Medulla oblongata (tissue), 1 donor: ENCODE measurements around the gene AFAP1.

ENCODE experiments used
- DNase-seq: peaks from one replicate; pipeline ENCODE4 v3.0.0-alpha.2; 2015; ENCODE audit errors: extremely low spot score

The AFAP1 gene

DNA sequence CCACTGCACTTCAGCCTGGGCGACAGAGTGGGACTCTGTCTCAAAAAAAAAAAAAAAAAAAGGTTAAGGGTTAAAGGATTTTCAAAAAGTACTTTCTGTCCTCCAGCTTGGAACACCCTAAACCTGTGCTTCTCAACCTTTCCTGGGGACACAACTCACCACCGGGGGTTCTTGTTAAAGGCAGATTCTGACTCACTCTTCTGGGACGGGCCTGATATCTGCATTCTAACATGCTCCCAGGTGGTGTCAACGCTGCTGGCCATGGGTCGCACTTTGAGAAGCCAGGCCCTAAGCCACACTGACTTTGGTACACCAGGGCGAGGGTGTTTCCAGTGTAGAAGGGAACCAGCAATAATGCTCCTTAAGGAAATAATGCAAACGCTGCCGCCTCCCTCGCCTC, 46.1 kb downstream of the AFAP1 start:
- no peak for DNase-seq

- DNase-seq, result no peak
Observed at GRCh38 chr4:7892212-7893019, 47.2 kb downstream of the AFAP1 start.

DNA sequence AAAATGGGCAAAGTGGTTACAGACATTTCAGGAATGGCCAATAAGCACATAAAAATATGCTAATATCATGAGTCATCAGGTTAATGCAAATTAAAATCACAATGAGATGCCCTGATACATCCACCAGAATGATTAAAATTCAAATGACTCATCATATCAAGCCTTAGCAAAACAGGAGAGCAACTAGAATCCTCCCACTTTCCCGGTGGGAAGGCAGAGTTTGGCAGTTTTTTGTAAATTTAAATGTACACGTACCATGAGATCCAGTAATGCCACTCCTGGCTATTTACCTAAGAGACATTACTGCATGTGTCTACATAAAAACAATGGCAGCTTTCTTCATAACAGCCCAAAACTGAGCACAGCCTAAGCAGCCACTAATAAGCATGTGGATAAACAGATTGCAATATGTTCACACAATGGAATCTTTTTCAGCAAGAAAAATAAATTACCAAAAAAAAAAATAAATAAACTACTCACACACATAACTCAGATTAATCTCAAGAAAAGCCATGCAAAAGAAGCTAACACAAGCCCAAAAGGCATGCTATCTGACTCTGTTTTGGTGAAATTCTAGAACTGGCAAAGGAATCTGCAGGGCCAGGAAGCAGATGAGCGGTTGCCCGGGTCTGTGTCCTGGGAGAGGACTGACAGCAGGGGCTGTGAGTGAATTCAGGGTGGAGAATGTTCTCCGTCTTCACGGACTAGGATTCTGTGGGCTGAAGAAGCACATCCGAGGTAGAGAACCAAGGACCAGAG, 48.8 kb downstream of the AFAP1 start:
- no peak for DNase-seq

- no peak for DNase-seq
Observed at GRCh38 chr4:7887436-7887835, 52.2 kb downstream of the AFAP1 start.

DNA sequence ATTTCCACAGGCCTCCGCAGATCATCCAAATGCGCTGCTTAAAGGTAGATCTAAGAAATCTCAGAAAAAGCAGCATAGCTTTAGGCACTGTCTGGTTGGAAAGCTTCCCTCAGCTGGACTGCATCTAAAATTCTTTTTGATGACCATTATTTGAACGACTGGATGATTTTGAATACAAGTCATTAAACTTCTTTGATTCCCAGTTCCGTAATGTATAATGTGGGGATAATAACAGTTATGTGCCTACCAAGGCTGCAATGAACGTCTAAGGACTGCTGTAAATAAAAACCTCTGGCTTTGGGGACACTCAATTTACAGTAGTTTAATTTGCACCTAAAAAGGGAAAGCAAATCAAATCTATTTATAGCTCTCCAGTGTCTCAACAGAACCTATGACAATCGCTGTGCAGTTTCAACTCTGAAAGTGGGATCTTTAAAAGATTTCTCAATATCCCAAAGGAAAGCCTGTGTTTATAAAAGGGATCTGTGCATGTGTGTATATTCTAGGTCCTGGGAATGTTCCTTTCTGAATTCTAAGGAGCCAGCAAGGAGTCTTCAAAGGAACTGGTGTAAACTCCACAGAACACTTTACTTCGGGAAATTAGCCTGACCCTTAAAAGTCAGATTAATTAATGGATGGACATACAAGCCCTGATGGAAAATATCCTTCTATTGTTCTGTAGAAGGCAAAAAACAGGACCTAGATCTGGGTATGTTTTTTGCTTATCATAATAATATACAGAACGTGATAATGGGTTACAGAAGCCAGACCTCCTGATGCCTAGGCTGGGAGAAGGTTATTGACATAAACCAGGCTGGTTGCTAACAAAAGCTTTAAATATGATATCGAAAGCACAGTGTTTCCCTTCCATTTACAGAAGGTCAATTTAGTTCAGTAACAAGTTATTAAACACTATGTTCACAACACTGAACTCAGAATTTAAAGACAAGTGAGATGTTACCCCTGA, 53.4 kb downstream of the AFAP1 start:
- no peak for DNase-seq

DNA sequence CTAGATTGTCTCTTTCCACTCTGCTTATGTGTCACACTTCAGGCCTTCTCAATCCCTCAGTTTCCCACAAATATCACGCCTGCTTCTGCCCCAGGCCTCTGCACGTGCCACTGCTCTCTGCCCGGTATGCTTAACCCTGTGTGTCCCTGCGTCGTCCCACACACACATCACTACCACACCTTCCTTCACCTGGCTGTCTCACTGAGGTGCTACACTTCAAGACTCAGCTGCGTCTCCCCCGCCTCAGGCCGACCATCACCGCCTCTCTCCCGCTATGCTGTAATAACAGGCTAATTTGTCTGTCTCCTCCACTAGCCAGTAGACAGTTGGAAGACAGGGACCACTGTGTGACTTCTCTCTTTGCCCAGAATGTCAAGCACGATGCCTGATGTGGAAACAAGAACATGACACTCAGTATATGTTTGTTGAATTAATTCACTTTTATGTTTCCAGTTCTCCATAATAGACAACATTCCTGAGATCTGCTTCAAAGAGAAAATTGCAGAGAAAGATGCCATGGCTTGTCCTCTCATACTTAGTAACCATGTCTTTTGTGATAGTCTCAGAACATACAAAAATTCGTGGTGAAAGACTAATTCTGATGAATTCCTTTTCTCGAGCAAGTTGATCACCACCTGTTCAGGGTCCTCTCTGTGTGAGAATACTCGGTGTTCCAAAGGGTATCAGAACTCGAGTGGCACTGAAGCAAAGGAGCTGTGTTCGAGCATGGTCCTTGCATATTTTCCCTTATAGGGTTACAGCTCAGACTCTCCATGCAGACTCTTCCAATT, 54.2 kb downstream of the AFAP1 start:
- no peak for DNase-seq

DNA sequence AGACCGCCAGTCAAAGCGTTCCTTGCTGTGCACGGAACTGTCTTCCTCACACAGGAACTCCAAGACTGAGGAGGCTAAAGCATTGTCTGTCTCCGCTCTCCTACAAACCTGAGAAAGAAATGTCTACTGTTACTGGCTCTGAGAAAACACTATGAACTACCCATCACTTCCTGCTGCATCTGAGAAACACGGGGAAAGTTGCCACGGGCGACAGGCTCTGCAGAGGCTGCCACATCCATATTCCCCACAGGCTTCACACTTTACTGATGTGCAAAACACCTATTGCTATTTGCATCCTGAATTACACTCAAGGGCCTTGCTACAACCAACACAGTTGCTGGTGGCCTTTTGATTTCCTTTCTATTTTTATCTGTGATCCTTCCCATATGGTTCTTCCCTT, 59.0 kb downstream of the AFAP1 start:
- DNase-seq, result no peak

GRCh38 chr4:7879127-7879526, 60.5 kb downstream of the AFAP1 start:
- DNase-seq, result no peak

GRCh38 chr4:7878323-7878722, 61.3 kb downstream of the AFAP1 start:
- DNase-seq, result no peak

DNA sequence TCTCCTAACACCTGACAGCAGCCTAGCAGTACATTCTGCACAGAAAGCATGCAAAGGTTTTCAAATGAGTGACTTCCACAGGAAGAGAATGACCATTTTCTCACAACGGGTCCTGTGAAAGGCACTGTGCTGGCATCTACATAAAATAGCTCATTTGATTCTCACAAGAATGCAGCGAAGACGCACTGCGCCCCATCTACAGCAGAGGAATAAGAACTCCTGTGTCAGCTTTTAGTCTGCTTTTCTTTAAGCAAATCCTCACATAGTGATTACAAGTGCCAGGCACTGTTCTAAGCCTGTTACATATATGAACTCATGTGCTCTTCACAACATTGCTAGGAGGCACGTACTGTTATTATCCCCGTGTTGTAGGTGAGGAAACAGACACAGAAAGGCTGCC, 62.5 kb downstream of the AFAP1 start:
- no peak for DNase-seq

DNA sequence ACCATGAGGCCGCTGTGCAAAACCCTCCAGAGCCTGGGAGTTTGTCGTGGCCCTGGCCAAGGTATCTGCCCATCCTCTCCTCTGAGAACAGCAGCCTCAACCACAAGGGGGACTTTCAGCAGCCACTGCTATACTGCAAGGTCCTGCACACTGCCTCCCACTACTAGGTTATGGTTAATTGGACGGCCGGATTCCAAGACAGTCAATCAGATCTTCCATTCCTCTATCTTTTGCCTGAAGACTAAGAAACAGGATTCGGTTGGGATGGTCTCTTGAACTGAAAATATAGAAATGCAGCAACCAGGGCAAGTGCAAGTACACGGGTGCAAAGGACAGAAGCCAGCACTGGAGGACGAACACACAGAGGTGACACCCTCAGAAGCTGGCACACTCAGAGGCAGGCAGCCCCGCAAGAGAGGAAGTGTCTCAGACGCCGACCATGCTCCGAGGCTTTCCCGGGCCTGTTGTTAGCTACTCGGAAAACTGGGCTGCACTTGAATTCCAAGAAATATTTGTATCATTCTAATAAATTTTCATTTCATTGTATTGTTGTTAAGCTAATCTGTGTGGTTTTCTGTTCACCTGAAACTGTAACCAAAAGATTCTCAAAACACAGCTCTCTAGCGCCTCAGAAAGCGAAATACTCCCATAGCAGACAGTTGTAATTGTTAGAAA, 63.3 kb downstream of the AFAP1 start:
- no peak for DNase-seq

GRCh38 chr4:7874838-7875237, 64.8 kb downstream of the AFAP1 start:
- DNase-seq, result no peak

GRCh38 chr4:7873881-7874280, 65.8 kb downstream of the AFAP1 start:
- no peak for DNase-seq

GRCh38 chr4:7872264-7872771, 67.3 kb downstream of the AFAP1 start:
- DNase-seq, result peak; percentile 54

DNA sequence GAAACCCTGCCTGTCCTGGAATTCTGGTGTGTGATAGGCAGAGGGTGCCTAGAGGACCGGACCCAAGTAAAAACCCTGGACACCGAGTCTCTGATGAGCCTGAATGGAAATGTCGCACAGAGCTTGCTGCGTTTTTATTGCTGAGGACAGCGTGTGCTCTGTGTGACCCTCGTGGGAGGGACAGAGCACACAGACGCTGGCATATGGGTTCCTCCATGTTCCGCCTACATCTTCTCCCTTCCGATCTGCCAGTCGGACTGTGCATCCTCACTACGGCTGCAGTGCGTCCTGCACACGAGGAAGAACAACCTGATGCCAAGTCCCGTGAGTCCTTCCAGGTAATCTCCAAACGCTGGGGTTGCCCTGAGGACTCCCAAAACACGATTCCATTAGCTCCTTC, 68.3 kb downstream of the AFAP1 start:
- DNase-seq, result no peak

DNA sequence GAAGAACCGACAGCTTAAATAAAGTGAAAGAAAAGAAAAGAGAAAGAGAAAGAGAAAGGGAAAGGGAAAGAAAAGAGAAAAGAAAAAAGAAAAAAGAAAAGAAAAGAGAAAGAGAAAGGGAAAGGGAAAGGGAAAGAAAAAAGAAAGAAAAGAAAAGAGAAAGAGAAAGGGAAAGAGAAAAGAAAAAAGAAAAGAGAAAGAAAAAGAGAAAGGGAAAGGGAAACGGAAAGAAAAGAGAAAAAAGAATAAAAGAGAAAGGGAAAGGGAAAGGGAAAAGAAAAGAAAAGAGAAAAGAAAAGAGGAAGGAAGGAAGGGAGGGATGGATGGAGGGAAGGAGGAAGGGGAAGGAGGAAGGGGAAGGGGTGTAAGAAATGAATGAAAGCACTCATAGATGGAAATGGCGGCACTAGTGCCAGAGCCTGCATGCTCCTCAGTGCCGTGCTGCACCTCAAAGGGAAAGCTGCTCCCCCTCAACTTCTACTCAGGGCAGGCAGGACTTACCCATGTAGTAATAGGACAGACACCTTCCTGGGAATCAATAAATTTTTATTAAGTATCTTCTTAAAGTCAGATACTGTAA, 70.7 kb downstream of the AFAP1 start:
- no peak for DNase-seq

GRCh38 chr4:7868436-7868775, 71.3 kb downstream of the AFAP1 start:
- DNase-seq, result no peak

GRCh38 chr4:7867701-7868435, 71.8 kb downstream of the AFAP1 start:
- DNase-seq, result no peak

DNA sequence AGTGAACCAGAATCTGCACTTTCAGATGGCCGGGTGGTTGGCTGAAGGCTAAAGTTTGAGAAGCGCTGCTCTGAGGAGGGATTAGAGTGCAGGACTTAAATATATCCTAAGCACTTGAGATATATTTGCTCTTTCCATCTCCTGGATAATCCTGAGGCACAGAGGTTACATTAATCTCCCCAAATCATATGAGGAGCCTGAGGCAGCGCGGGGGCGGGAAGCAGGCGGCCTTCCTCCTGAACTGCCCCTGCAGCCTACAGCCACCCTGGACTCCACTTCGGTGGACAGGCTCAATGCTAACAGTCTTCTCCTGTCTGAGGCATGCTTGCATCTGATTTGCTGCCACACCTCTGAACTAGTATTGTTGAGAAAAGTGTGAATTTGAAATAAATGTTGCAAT, 72.5 kb downstream of the AFAP1 start:
- no peak for DNase-seq

DNA sequence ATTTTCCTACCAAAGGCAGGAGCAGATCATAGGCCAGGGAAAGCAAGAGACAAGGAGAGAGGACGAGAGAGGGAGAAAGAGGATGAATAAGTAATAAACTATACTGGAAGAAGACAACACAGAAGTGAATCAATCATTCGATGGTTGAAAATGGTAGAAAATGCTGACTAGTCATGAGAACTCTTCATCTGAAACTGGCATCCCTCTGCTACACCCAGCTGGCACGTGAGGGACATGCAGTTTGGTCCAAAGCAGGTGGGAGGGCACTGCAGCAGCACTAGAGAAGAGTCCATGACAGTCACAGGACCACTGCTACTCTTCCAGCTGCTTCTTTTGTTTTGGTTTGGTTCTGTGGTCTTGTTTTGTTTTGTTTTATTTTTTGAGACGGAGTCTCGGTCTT, 74.1 kb downstream of the AFAP1 start:
- DNase-seq, result no peak
